K562 (cell line): Measurements from ENCODE around the gene CFAP157. TPM values are rescaled to one million over a fixed set of nuclear protein-coding genes. Genes with fewer than 3 reads are reported as not detected.
A peak's percentile ranks its signal among the peaks of the same experiment; 100 is the strongest.

Source experiments
- ATAC-seq: fragments of 200-7000 bp; cut with Tn5 transposase; 3 replicates; pipeline ENCODE4 v1.9.1; 2020; ENCODE audit warnings: moderate library complexity
- BruUV-seq: library from RNA; stranded (reverse); fragments of 400-500 nt; replicated peaks from 2 replicates; lab custom pipeline; 2021; lab: Mats Ljungman, UMichigan
- CTCF ChIA-PET: fragments of 300-600 bp; formaldehyde crosslinking; extraction: SDS; loops from one replicate; lab custom pipeline; 2021; ENCODE audit warnings: low intra/inter-chr PET ratio; lab: Yijun Ruan, JAX
- POLR2A ChIA-PET: fragments of 300-600, 350-650 bp; sonication (Branson Sonifier 250); formaldehyde crosslinking; extraction: SDS; loops from one replicate; lab custom pipeline; 2021; ENCODE audit warnings: antibody characterized with exemption, inconsistent platforms; lab: Yijun Ruan, JAX
- DNase-seq, 4 experiments: peaks; one replicate each; pipeline versions ENCODE4 v3.0.0 to v3.0.0-alpha.2; 2011 to 2018; ENCODE audit warnings: low spot score in 3 of 4, mixed read lengths in 3 of 4; ENCODE audit errors: extremely low read depth in 1 of 4
- FAIRE-seq: peaks from 2 replicates; lab custom pipeline; 2011; peaks lifted over from hg19 to GRCh38; lab: Jason Lieb, UNC
- H2AFZ ChIP-seq: 2 replicates; pipeline ENCODE4 v1.6.0; 2011; ENCODE audit warnings: low read depth, low read length, control low read depth, inconsistent platforms
- H3K27ac ChIP-seq: fragments of 200-600 bp; 3 replicates; pipeline ENCODE4 v1.8.0; 2011; ENCODE audit warnings: low read depth, mild to moderate bottlenecking, control low read depth, inconsistent platforms, low read length, moderate library complexity, mixed read lengths; ENCODE audit errors: extremely low read depth
- H3K27me3 ChIP-seq, 2 experiments: fragments of 300-600 bp in 1 of 2; 2 replicates in 1 of 2; 3 replicates in 1 of 2; pipeline versions ENCODE4 v1.6.0 to v1.8.0; 2011; ENCODE audit warnings: inconsistent platforms in 2 of 2, low read length in 2 of 2, mild to moderate bottlenecking in 1 of 2, mixed read lengths in 1 of 2, moderate library complexity in 1 of 2; ENCODE audit not compliant: control insufficient read depth in 2 of 2, insufficient read depth in 2 of 2
- H3K36me3 ChIP-seq: fragments of 300-600 bp; 3 replicates; pipeline ENCODE4 v1.8.0; 2011; ENCODE audit warnings: mild to moderate bottlenecking, low read length, inconsistent platforms; ENCODE audit not compliant: control insufficient read depth, insufficient read depth
- H3K4me1 ChIP-seq, 2 experiments: fragments of 200-600 bp in 1 of 2; replicated peaks in 1 of 2; 2 replicates in 1 of 2; 3 replicates in 1 of 2; pipeline versions ENCODE4 v1.5.1 to v1.8.0; 2011; ENCODE audit warnings: inconsistent platforms in 2 of 2, low read length in 2 of 2, mild to moderate bottlenecking in 1 of 2, mixed read lengths in 1 of 2, moderate library complexity in 1 of 2; ENCODE audit not compliant: control insufficient read depth in 2 of 2, insufficient read depth in 2 of 2
- H3K4me2 ChIP-seq: 2 replicates; pipeline ENCODE4 v1.6.1; 2011; ENCODE audit warnings: low read length, control low read depth, inconsistent platforms, mixed read lengths; ENCODE audit not compliant: insufficient read depth
- H3K4me3 ChIP-seq: fragments of 200-600 bp; sonication (generic), shearing (Covaris generic); 2 replicates; pipeline ENCODE4 v1.5.1; 2016; ENCODE audit warnings: control low read depth, inconsistent platforms
- H3K79me2 ChIP-seq: fragments of 200-600 bp; 3 replicates; pipeline ENCODE4 v1.8.0; 2011; ENCODE audit warnings: low read length, inconsistent platforms; ENCODE audit not compliant: control insufficient read depth, insufficient read depth
- H3K9ac ChIP-seq, 2 experiments: 2 replicates each; pipeline versions ENCODE4 v1.6.0 to v1.6.1; 2011; ENCODE audit warnings: low read depth in 2 of 2, low read length in 2 of 2, control low read depth in 1 of 2, inconsistent platforms in 1 of 2, mild to moderate bottlenecking in 1 of 2, mixed read lengths in 1 of 2; ENCODE audit not compliant: insufficient read depth in 1 of 2
- H3K9me1 ChIP-seq: one replicate; pipeline ENCODE4 v1.6.0; 2011; ENCODE audit warnings: inconsistent platforms, mild to moderate bottlenecking, low read length, moderate library complexity; ENCODE audit not compliant: control insufficient read depth, insufficient read depth
- H3K9me3 ChIP-seq: replicated peaks from 2 replicates; pipeline ENCODE4 v1.5.1; 2011; ENCODE audit warnings: low read depth, low read length, inconsistent platforms; ENCODE audit not compliant: control insufficient read depth, insufficient read depth
- H4K20me1 ChIP-seq: replicated peaks from 2 replicates; pipeline ENCODE4 v1.6.1; 2011; ENCODE audit warnings: low read length, inconsistent platforms, mixed read lengths; ENCODE audit not compliant: control insufficient read depth, insufficient read depth
- ELK3 ChIP-seq: fragments of 450-650 bp; formaldehyde crosslinking; IDR thresholded peaks from 2 replicates; pipeline ENCODE4 v1.4.0; 2020; ENCODE audit warnings: mild to moderate bottlenecking
- TAF15 ChIP-seq: fragments of 200-400 bp; formaldehyde crosslinking; IDR thresholded peaks from 2 replicates; pipeline ENCODE4 v1.6.1; 2017; ENCODE audit warnings: mild to moderate bottlenecking, low read depth, low read length, moderate library complexity
- WGBS: fragments of 100-300 bp; shearing (Covaris generic); methylation state at CpG from one replicate; pipeline ENCODE4 v1.1.6; 2016; ENCODE audit warnings: low coverage, mixed read lengths; ENCODE audit not compliant: insufficient coverage; ENCODE audit errors: missing lambda C conversion rate; 5-methylcytosine and 5-hydroxymethylcytosine counted together
- in situ Hi-C: fragments of 300-500 bp; cut with MboI; formaldehyde crosslinking; loops from 4 replicates; pipeline ENCODE4 v1.15.0; 2018; ENCODE audit warnings: inconsistent platforms, mixed read lengths
- intact Hi-C: fragments of 100-400 bp; cut with micrococcal nuclease; formaldehyde crosslinking; loops from 2 replicates; pipeline ENCODE4 v1.14.2; 2022
- polyA plus RNA-seq, 8 experiments: library from polyadenylated mRNA; depleted of rRNA in 4 of 8; stranded (reverse) in 5 of 8; unstranded in 3 of 8; fragments of >200 nt; fragmentation: Nextera tagmentation in 2 of 8; fragmentation: Illumina TruSeq in 1 of 8; extraction: Ambion mirVana in 2 of 8; extraction: Trizol in 1 of 8; gene quantifications; 2 replicates each; pipeline versions ENCODE4 v1.2.1 to v1.2.3, GENCODE V29; 2011 to 2014; ENCODE audit warnings: inconsistent platforms in 1 of 8, missing spikeins in 1 of 8
- total RNA-seq, 7 experiments: library from RNA; depleted of rRNA in 6 of 7; stranded (reverse); fragments of >200 nt in 6 of 7; fragmentation: Illumina TruSeq in 2 of 7; extraction: Trizol in 2 of 7; gene quantifications; 2 replicates each; pipeline versions ENCODE4 v1.2.1 to v1.2.3, GENCODE V29; 2011 to 2021; ENCODE audit warnings: low replicate concordance in 1 of 7
- TF ChIP-seq, protein P1 (sequence below): fragments of 450-650 bp; IDR thresholded peaks from 2 replicates; pipeline ENCODE4 v1.6.1; 2018; ENCODE audit not compliant: partially characterized antibody

Gene CFAP157
- total and polyA plus RNA-seq, 9 of the 15 experiments (the other 6 are each of a cell fraction or from before 2014, with no cell fraction given), result 0.03 TPM; not detected in 8

GRCh38 chr9:127703289-127703946 is 3.4 kb upstream of the CFAP157 start:
- Histone ChIP-seq H3K36me3 (no peaks in the 10 kb centered on the region), H3K4me2 (no peak overlapping the region), H2AFZ (no peak overlapping the region), H3K4me3 (no peak overlapping the region), H3K27ac (no peak overlapping the region), H3K9me3 (no peaks in the 10 kb centered on the region), H3K79me2 (no peaks in the 10 kb centered on the region), H3K4me1 (peaks cover 21 to 45% of the 10 kb centered on the region in 2 experiments; a peak in 4 of 5 replicates), H3K9me1 (no peaks in the 10 kb centered on the region), H4K20me1 (no peaks in the 10 kb centered on the region), H3K9ac (no peak overlapping the region), H3K27me3 (no peaks in the 10 kb centered on the region)
- TF ChIP-seq ELK3 (CRISPR knock-in tag) (no peak), TAF15 (no peak)
- TF ChIP-seq, protein P1, sequence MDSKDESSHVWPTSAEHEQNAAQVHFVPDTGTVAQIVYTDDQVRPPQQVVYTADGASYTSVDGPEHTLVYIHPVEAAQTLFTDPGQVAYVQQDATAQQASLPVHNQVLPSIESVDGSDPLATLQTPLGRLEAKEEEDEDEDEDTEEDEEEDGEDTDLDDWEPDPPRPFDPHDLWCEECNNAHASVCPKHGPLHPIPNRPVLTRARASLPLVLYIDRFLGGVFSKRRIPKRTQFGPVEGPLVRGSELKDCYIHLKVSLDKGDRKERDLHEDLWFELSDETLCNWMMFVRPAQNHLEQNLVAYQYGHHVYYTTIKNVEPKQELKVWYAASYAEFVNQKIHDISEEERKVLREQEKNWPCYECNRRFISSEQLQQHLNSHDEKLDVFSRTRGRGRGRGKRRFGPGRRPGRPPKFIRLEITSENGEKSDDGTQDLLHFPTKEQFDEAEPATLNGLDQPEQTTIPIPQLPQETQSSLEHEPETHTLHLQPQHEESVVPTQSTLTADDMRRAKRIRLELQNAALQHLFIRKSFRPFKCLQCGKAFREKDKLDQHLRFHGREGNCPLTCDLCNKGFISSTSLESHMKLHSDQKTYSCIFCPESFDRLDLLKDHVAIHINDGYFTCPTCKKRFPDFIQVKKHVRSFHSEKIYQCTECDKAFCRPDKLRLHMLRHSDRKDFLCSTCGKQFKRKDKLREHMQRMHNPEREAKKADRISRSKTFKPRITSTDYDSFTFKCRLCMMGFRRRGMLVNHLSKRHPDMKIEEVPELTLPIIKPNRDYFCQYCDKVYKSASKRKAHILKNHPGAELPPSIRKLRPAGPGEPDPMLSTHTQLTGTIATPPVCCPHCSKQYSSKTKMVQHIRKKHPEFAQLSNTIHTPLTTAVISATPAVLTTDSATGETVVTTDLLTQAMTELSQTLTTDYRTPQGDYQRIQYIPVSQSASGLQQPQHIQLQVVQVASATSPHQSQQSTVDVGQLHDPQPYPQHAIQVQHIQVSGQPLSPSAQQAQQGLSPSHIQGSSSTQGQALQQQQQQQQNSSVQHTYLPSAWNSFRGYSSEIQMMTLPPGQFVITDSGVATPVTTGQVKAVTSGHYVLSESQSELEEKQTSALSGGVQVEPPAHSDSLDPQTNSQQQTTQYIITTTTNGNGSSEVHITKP, result peak; percentile 24
- FAIRE-seq, result no peak
- WGBS, result 53% methylated on average over 9 of the region's 9 CpGs
- POLR2A ChIA-PET, result interaction anchor here (0.6 to 1.0 kb wide), 4 partner anchors 8 to 91 kb away, joined by 3 to 4 read pairs (median 3); no protein-coding TSS in a partner anchor
- BruUV-seq, result no TSS peak
- no peak for ATAC-seq
- intact Hi-C loops, result no loop called here
- CTCF ChIA-PET, result no interaction called here
- in situ Hi-C loops, result no loop called here
- no peak for DNase-seq
